Lower lobe of right lung (tissue), 2 donors: ENCODE measurements around the gene GUCD1. TPM values are rescaled to one million over a fixed set of nuclear protein-coding genes. Genes with fewer than 3 reads are reported as not detected.
"Not testable (repeated sequence)": the region's sequence is repeated elsewhere in the genome, so short reads cannot be mapped to it uniquely, and the experiment has no call there.

Experiments used
- ATAC-seq, 2 donors: fragments of 200-7000 bp; cut with Tn5 transposase; one replicate each; pipeline ENCODE4 v1.9.1; 2020 to 2022; ENCODE audit warnings: mild to moderate bottlenecking in 2 of 2, moderate library complexity in 2 of 2
- DNase-seq: peaks from one replicate; pipeline ENCODE4 v3.0.0-alpha.2; 2020
- H3K27ac ChIP-seq: fragments of 200-600 bp; one replicate; pipeline ENCODE4 v1.8.0; 2022
- H3K27me3 ChIP-seq: fragments of 200-600 bp; one replicate; pipeline ENCODE4 v1.8.0; 2022; ENCODE audit warnings: low read depth
- H3K36me3 ChIP-seq: fragments of 200-600 bp; one replicate; pipeline ENCODE4 v1.8.0; 2022; ENCODE audit warnings: mild to moderate bottlenecking
- H3K4me1 ChIP-seq: fragments of 200-600 bp; one replicate; pipeline ENCODE4 v1.8.0; 2022
- H3K4me3 ChIP-seq: fragments of 200-600 bp; one replicate; pipeline ENCODE4 v1.8.0; 2022; ENCODE audit warnings: mild to moderate bottlenecking
- H3K9me3 ChIP-seq: fragments of 200-600 bp; one replicate; pipeline ENCODE4 v1.8.0; 2022
- intact Hi-C: fragments of 100-400 bp; cut with DNase I; formaldehyde crosslinking; loops from one replicate; pipeline ENCODE4 v1.11.0; 2022
- total RNA-seq: library from RNA; stranded (reverse); fragmentation: NEBNext Ultra II Directional; extraction: Animal tissue kit (Norgen Biotek cat#: 25700); gene quantifications from one replicate; pipeline ENCODE4 v1.2.1, GENCODE V29; 2021
- TF ChIP-seq, protein P1 (sequence below): fragments of 200-600 bp; IDR thresholded peaks from one replicate; pipeline ENCODE4 v1.8.0; 2022; ENCODE audit warnings: antibody characterized with exemption, mild to moderate bottlenecking
- donor health status: DM: no; HTN: yes; CAD: no; lungs with severe emphysema.

The GUCD1 gene
- total RNA-seq, 1 donor from 2014 or later = 120 TPM

DNA sequence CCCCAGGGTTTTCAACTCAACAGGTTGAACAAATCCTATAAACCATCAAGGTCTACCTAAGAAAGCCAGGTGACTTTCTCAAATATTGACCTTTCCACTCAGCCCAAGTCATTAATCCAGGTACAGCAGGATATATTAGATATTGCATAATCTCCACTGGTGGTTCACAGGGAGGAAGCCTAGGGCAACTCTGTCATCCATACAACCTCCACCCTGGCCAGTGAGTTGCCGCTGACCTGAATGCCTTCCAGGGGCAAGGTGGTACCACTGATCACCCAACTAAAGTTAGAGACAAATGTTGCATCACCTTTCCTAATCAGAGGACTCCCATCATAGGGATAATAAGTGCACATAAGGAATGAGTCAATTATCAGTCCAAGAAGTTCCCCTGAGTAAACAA lies 22.9 kb downstream of the GUCD1 start:
- TF ChIP-seq, protein P1, sequence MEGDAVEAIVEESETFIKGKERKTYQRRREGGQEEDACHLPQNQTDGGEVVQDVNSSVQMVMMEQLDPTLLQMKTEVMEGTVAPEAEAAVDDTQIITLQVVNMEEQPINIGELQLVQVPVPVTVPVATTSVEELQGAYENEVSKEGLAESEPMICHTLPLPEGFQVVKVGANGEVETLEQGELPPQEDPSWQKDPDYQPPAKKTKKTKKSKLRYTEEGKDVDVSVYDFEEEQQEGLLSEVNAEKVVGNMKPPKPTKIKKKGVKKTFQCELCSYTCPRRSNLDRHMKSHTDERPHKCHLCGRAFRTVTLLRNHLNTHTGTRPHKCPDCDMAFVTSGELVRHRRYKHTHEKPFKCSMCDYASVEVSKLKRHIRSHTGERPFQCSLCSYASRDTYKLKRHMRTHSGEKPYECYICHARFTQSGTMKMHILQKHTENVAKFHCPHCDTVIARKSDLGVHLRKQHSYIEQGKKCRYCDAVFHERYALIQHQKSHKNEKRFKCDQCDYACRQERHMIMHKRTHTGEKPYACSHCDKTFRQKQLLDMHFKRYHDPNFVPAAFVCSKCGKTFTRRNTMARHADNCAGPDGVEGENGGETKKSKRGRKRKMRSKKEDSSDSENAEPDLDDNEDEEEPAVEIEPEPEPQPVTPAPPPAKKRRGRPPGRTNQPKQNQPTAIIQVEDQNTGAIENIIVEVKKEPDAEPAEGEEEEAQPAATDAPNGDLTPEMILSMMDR = no peak

DNA sequence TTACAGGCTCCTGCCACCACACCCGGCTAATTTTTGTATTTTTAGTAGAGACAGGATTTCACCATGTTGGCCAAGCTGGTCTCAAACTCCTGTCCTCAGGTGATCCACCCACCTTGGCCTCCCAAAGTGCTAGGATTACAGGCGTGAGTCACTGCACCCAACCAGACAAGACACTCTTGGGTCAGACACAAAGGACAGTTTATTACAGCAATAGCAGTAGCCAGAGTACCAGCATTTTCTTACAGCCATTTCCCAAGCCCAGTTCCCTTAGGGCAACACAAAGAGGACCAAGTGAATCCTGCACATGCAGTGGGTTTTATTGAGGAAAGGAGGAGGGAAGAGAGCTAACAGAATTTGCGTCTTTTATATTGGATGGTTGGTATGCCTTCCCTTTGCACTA lies 24.0 kb downstream of the GUCD1 start:
- H3K9me3 ChIP-seq, intact Hi-C loops, H3K36me3 ChIP-seq, DNase-seq, H3K4me3 ChIP-seq, ATAC-seq, H3K27me3 ChIP-seq: not testable (repeated sequence)
- H3K27ac ChIP-seq = peak overlapping the region; percentile 6
- H3K4me1 ChIP-seq = peaks cover 10% of the 10 kb centered on the region

More for the DNA sequence above, 22.9 kb downstream of the GUCD1 start:
- H3K4me1 ChIP-seq = peaks cover 9% of the 10 kb centered on the region
- peak; percentile 85 to 92 for ATAC-seq
- no peak for DNase-seq
- peak overlapping the region; percentile 36 for H3K27ac ChIP-seq
- H3K4me3 ChIP-seq = no peak overlapping the region
- intact Hi-C loops = no loop called here
- H3K36me3 ChIP-seq = no peaks in the 10 kb centered on the region
- no peaks in the 10 kb centered on the region for H3K27me3 ChIP-seq
- no peaks in the 10 kb centered on the region for H3K9me3 ChIP-seq

DNA sequence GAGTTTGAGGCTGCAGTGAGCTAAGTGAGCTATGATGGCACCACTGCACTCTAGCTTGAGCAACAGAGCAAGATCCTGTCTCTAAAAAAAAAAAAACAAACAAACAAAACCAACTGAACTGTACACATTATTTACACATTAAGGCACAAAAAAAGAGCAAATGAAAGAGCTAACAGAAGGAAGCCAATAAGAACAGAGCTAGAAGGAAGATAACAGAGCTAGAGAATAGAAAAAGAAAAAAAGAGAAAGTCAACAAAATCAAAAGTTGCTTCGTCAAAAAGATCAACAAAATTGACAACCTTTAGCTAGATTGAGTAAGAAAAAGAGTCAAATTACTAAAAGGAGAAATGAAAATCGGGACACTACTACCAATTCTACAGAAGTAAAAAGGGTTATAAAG lies 25.0 kb downstream of the GUCD1 start:
- DNase-seq = no peak
- no peaks in the 10 kb centered on the region for H3K27me3 ChIP-seq
- intact Hi-C loops = no loop called here

DNA sequence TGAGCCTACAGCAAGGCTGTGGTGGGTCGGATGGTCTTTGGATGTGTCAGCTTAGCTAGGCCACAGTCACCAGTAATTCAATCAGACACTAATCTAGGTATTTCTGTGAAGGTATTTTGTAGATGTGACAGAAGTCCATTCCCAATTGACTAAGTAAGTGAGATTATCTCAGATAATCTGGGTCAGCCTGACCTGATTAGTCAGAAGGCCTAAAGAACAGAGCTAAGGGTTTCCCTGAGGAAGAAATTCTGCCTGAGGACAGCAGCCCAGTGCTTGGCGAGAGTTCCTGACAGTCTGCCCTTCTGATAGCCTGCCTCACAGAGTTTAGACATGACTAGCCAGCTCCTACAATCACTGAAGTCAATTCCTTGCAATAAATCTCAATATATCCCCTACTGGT lies 28.7 kb downstream of the GUCD1 start:
- TF ChIP-seq, protein P1 = no peak
- Histone ChIP-seq H3K4me1 (peaks cover 25% of the 10 kb centered on the region), H3K9me3 (no peaks in the 10 kb centered on the region), H3K4me3 (no peak overlapping the region), H3K27ac (no peak overlapping the region), H3K36me3 (no peaks in the 10 kb centered on the region), H3K27me3 (no peaks in the 10 kb centered on the region)
- intact Hi-C loops = no loop called here
- DNase-seq = no peak
- ATAC-seq = no peak

More for the DNA sequence above, 25.0 kb downstream of the GUCD1 start:
- H3K36me3 ChIP-seq = no peaks in the 10 kb centered on the region
- H3K9me3 ChIP-seq = no peaks in the 10 kb centered on the region
- H3K4me3 ChIP-seq = no peak overlapping the region
- no peak overlapping the region for H3K27ac ChIP-seq
- no peak for ATAC-seq
- peaks cover 21% of the 10 kb centered on the region for H3K4me1 ChIP-seq
- TF ChIP-seq, protein P1 = no peak

DNA sequence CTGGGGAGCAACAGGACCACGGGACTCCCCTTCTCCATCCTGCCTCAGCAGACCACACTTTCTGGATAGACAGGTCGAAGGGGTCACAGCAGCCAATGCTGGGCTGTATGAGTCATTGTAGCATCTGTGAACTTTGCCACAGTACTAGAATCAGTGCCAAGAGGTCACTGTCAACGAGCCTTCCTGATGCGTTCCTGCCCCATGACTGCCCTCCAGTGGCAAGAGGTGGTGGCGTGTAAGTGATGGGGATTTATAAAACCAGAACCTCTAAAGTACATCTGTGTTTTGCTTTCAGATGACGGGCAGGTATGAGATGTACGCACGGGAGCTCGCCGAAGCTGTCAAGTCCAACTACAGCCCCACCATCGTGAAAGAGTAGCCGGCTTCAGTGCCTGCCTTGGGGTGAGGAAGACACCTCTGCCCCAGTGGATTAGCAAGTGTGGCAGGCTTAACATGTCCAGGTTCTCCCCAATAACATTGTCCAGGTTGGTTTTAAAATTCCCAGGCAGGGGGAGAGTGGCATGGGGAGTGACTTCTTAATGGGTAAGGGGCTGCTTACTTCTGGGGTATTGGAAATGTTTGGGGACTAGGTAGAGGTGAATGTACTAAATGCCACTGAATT lies 29.4 kb downstream of the GUCD1 start:
- intact Hi-C loops = no loop called here
- H3K27ac ChIP-seq = no peak overlapping the region
- H3K4me1 ChIP-seq = peaks cover 25% of the 10 kb centered on the region
- H3K9me3 ChIP-seq = no peaks in the 10 kb centered on the region
- DNase-seq = peak; percentile 82
- H3K36me3 ChIP-seq = no peaks in the 10 kb centered on the region
- TF ChIP-seq, protein P1 = peak; percentile 86
- ATAC-seq = peak; percentile 75 to 85
- no peak overlapping the region for H3K4me3 ChIP-seq
- H3K27me3 ChIP-seq = no peaks in the 10 kb centered on the region

DNA sequence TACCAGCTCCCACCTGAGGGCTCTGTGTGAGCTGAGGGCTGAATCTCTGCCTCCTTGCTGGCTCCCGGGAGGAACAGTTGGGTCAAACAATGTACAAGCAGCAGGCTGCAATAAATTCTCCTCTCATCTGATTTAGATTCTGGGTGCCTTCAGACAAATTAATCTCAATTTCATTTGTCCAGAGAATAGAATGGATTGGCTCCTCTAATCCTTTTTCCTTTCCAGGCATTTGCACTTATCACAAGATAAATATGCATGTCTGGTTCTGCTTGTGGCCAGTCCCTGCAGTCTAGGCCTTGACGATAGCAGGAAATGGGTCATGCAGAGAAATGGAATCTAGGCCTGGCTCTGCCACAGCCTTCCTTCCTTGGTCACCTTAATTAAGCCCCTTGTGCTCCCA lies 31.1 kb downstream of the GUCD1 start:
- no peak for ATAC-seq
- Histone ChIP-seq H3K4me1 (peaks cover 25% of the 10 kb centered on the region), H3K27me3 (no peaks in the 10 kb centered on the region), H3K9me3 (no peaks in the 10 kb centered on the region), H3K27ac (no peak overlapping the region), H3K4me3 (no peak overlapping the region), H3K36me3 (no peaks in the 10 kb centered on the region)
- TF ChIP-seq, protein P1 = no peak
- DNase-seq = no peak
- intact Hi-C loops = no loop called here
